8988T (cell line): ENCODE data around the gene LRP1B.

ENCODE experiments used
- DNase-seq: peaks from one replicate; pipeline ENCODE4 v3.0.0; 2011

LRP1B gene

DNA sequence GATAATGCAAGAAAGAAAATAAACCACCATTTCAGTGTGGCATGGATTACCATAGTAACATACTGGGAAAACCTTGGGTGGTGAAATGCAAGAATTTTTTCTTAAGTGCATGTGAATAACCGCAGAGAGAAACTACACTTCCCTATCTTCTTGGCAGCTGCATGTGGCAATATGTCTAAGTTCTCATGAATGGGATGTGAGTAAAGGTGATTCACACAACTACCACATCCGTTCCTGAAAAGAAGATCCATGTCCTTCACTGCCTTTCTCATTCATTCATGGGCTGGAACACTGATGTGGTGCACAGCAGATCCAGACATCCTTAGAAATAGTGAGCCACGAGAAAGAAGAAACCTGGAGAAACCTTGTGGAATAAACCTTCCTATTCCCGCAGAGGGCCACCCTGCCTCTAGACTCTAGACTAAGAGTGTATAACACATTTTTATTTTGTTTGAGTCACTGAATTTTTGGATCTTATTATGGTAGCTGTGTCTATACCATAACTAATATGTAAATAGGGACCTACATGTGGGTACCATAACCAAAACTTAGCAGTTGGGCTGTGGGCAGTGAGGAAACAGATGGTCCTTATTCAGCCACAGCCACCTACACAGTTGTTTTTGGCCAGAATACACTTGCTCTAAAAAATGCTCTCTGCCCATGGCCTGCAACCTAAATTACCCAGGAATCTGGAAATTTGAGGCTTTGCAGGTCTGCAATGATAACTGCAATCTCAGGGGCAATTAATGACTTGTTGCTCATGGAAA, 573.3 kb downstream of the LRP1B start:
- no peak for DNase-seq

GRCh38 chr2:141555876-141556470, 574.8 kb downstream of the LRP1B start:
- no peak for DNase-seq

- no peak for DNase-seq
Observed at GRCh38 chr2:141554810-141555209, 576.0 kb downstream of the LRP1B start.

DNA sequence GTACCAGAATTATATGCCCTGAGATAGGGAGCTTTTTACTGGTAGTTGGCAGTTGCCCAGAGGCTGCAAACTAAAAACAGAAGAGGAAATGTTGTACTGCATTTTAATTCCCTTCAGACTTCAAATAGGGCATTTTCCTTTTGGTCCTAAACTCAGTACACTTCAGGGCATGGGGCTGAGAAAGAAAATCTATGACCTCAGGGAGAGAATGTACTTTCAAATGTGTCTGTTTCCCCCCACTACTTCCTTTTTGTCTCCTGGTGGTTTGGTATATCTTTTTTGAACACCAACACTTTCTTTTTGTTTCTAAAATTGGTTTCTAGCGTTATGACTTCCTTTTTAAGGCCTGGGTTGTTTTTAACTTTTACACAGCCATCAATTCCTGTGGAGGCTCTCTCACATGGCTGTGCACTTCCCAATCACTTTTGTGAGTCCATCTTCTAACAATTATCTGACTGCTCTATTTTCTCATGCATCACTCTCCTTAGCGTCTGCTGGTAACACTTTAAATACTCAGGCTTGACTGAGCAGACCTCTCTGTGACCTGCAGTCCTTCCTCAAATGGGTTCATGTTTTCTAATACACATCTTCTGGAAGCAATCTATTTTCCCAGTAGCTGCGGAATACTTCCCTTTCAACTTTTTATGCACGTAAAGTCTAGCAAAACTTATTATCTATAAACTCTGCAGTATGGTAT, 596.0 kb downstream of the LRP1B start:
- no peak for DNase-seq

- DNase-seq, result no peak
Observed at GRCh38 chr2:141529659-141530058, 601.2 kb downstream of the LRP1B start.

DNA sequence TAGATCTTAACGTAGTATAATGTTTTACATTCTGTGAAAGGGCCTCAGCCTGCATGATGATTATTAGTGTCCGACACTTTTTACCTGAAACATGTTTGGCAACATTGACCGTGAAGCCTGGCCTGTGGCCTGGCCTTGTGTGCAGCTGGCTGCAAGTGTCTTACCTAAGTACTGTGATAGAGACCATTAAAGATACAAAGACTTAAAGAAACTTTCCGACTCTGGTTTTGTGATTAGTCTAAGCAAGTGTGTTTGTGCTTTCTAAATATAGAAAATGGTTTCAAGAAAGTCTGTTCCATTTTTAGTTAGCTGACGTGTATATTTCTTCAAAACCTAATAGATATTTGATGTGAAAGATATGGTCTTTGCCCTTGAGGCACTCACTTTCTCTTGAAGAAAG, 601.8 kb downstream of the LRP1B start:
- DNase-seq, result no peak

- no peak for DNase-seq
Observed at GRCh38 chr2:141526760-141527159, 604.1 kb downstream of the LRP1B start.

GRCh38 chr2:141524777-141525176, 606.0 kb downstream of the LRP1B start:
- DNase-seq, result no peak

DNA sequence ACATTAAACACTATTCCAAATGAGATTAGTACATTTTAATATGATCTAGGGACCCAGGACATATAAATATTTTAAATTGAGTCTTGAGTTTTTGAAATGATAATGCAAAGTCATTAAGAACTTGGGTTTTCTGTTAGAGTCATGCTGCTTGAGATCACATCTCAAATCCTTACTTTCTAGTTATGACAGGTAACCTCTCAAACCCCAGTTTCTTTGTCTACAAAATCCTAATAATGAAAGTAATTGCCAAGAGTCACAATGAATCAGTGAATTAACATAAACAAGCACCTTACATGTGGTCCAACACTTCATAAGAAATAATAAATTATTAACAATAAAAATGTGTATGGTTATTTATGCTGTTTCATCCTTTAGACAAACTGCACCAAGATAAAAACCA, 607.6 kb downstream of the LRP1B start:
- DNase-seq, result no peak

GRCh38 chr2:141522702-141523101, 608.1 kb downstream of the LRP1B start:
- DNase-seq, result no peak

GRCh38 chr2:141522048-141522447, 608.8 kb downstream of the LRP1B start:
- DNase-seq, result no peak

DNA sequence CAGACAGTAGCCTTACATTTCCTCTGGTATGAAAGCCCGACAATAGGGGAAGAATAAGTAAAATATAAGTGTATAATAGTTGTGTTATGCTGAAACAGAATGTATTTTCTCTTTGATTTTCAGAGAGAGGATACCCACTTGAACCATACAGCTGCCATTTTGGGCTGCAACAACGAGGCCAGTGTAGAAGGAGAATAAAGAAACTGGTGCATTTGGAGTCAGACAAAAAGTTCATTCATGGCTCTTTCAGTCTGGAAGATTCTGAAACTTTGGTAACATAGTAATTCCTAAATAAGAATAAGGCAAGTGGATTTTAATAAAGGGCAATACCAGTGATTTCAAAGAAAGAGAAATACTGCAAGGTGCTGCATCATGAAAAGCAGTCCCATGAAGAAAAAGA, 610.9 kb downstream of the LRP1B start:
- DNase-seq, result no peak

DNA sequence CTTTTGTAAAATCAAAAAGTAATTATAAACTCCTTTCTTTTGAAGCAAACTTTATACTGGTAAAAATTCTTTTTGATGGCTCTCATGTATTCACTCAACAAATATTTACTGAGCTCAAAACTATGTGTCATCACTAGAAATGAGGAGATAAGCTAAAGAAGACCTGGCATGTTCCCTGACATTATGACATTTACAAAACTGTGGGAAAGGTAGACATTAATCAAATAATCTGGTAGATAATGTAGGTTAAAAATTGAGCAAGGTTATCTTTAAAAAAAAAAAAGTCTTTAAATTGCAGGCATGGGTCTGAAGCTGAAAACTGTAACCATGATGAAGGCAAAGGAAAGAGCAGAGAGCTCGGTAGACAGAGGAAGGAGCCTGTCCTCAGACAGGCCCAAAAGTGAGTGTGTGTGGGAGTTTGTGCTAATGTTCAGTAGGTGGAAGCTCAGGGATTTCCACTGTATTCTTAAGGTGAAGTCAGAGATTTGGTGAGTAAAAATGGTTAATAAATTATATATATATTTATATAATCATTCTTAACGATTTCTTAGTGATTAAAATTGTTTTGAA, 612.9 kb downstream of the LRP1B start:
- no peak for DNase-seq

DNA sequence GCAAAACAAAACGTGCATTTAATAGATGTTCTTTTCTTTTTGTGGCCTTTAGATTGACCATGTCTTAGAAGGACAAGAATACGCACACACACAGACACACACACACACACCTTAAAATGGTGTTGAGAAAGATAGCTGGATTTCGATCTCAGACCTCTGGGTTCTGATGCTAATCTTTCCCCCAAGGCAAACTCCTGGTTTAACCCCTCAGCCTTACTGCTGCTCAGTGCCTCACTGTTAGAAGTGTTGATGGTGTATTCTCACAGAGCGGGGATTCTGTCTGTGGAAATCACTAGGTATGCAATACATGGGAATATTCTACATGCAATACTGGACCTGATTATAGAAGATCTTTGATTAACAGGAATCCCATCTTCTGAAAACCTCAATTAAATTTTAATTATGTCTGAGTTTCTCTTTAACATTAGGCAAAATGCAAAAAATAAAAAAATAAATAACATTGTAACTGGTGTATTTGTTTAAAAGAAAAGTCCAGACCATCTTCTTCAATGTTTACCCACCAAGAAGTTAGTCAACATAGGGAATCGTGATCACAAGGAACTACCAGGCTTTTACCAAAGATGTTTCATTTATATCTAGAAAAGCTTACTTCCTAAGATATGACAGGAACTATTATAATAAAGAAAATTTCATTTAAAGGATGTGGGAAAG, 613.5 kb downstream of the LRP1B start:
- DNase-seq, result no peak

GRCh38 chr2:141515931-141516330, 614.9 kb downstream of the LRP1B start:
- DNase-seq, result no peak

DNA sequence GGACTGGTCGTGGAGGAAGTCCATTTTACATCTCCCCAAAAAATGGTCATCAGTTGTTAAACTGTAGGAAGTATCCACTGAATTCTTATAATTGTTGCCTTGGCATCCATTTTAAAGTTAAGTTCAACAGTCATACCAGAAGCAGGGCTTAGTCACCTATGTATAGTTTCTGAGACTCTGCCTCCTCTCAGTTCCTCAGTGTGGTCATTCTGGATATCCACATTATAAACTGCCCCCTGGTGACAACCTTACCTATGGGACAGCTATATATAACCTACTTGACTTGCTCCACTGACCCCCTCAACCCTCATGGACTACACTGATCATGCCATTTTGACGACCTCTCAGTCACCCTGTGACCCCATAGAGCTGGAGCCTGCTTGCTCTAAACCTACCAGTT, 617.0 kb downstream of the LRP1B start:
- DNase-seq, result no peak

GRCh38 chr2:141508806-141509595, 621.8 kb downstream of the LRP1B start:
- DNase-seq, result no peak

- no peak for DNase-seq
Observed at GRCh38 chr2:141508086-141508752, 622.6 kb downstream of the LRP1B start.

- no peak for DNase-seq
Observed at GRCh38 chr2:141506135-141506534, 624.7 kb downstream of the LRP1B start.

DNA sequence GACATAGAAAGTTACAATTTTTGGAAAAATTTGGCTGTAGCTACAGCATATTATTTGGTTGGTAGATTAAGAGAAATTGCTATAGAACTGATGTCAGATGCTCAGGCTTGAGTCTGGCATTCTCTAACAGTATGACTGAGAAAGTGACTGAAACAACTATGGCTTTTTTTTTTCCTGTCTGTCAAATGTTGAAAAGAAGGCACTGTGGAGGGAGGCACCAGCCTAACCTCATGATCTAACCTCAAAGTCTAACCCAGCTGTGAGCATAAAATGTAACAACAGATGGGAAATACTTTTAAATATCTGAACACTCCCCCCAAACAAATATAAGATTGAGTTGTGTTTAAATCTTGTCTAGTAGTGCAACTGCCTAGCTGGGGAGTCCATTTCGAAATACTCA, 629.1 kb downstream of the LRP1B start:
- DNase-seq, result no peak

DNA sequence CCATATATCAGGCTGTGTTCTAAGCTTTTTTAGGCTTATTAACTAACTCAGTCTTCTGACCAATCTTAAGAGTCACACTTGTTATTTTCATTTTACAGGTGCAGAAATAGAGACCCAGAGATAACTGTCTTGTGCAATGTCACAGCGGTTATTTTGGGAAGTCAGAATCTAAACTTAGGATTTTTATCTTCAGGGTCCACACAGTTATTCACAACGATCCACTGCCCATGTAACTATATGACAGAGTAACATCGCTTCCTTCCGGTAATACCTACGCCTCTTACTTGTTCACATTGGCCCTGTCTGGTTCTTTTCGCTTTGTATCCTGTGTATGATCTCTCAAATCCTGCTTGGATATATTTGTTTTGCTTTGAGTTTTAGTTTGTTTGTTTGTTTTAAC, 631.7 kb downstream of the LRP1B start:
- no peak for DNase-seq

DNA sequence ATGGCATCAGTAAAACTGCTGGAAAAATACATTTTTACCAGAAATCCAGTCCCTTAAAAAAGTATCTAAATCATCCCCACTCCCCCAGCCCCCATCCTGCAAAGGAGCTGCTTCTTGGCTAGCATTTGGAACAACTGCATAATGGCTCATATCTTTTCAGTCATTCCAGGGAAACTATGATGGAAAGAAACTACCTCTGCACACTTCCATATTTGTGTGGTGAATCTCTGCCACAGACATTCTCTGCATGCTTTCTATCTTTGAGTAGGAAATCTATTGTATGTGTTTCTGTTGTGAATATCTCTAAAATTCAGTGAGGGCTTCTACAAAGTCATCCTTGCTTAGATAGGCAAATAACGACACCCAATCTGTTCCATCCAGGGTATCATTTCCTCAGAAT, 632.3 kb downstream of the LRP1B start:
- no peak for DNase-seq
